ENCODE data around the gene EIF1.

Gene EIF1

DNA sequence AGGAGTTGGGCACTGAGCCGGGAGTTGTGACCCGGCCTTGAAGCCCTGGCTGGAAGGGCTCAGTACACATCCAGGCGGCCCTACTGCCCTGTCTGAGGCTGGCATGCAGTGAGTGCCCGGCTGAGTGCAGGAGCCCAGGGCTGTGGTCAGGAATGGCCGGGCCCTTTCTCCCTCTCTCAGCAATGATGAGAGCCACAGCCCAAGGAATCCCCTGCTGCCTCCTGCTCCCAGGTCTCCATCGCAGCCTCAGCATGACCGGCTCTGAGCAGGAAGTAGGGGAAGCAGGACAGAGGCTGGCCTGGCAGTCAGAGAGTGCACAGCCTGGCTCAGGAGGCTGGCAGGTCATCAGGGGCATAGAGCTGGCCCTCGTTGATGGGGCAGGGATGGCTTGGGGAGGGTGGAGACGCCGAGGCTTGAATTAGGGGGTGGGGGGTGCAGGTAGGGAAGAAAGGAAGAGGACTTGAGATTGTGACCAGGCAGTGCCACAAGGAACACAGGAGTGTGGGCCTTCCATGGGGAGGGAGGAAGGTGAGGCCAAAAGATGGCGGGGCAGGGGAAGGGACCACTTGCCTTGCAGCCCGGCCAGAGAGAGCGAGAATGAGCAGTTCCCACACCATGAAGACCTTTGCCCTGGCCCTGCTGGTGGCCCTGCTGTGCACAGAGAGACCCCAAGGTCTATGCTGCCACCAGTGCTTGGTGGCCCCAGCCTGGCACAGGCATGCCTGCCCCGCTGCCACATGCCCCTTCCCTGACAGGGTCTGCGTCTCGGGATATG is 32.2 kb upstream of the EIF1 start:
- Histone ChIP-seq H3K27me3 (ENCODE audit: control insufficient read depth in 2 of 2, insufficient read depth in 2 of 2, low read length in 2 of 2) (no peaks in the 10 kb centered on the region), H3K9me3 (ENCODE audit: control insufficient read depth in 2 of 2, low read length in 2 of 2) (no peaks in the 10 kb centered on the region), H3K9ac (ENCODE audit: low read depth in 1 of 2, low read length in 2 of 2) (peak overlapping the region; percentile 68 to 92), H3K27ac (ENCODE audit: low read depth in 2 of 2, low read length in 2 of 2) (peak overlapping the region; percentile 98 to 99), H3K36me3 (ENCODE audit: control insufficient read depth in 2 of 2, insufficient read depth in 2 of 2, low read length in 2 of 2) (no peaks in the 10 kb centered on the region), H3K4me1 (ENCODE audit: control insufficient read depth in 2 of 2, insufficient read depth in 2 of 2, low read length in 2 of 2) (peaks cover 68% of the 10 kb centered on the region in 2 donors), H3K4me3 (ENCODE audit: low read length in 2 of 2) (no peak overlapping the region)

DNA sequence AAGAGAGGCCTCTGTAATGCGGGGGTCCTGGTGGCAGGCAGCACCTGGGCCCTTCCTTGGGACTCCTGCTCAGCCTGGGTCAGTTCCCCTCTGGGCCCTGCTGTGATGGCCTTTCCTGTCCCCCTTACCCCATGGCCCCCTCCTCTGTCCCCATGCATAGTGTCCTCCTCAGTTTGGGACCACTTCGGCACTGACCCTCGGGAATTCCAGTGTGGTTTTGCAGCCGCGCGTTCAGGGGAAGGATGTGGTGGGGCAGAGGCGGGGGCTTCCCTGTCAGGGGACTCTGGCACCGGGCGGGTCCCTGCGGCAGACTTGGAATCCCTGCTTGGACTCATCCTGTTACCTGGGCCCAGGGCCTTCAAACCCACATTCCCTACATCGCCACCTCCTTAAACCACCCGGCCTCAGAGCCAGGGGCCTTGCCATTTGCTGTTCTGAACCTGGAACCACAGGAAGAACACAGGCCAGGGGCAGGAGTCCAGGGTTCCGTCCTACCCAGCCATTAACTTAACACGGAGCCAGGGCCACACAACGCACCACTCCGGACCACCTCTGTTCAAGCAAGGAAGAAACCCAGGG is 31.4 kb upstream of the EIF1 start:
- H3K36me3 ChIP-seq (ENCODE audit: control insufficient read depth in 2 of 2, insufficient read depth in 2 of 2, low read length in 2 of 2), result no peaks in the 10 kb centered on the region
- peaks cover 61% of the 10 kb centered on the region in 2 donors for H3K4me1 ChIP-seq (ENCODE audit: control insufficient read depth in 2 of 2, insufficient read depth in 2 of 2, low read length in 2 of 2)
- H3K9ac ChIP-seq (ENCODE audit: low read depth in 1 of 2, low read length in 2 of 2), result peak overlapping the region in 1 of 2 donors; percentile 92
- H3K27me3 ChIP-seq (ENCODE audit: control insufficient read depth in 2 of 2, insufficient read depth in 2 of 2, low read length in 2 of 2), result no peaks in the 10 kb centered on the region
- no peaks in the 10 kb centered on the region for H3K9me3 ChIP-seq (ENCODE audit: control insufficient read depth in 2 of 2, low read length in 2 of 2)
- H3K27ac ChIP-seq (ENCODE audit: low read depth in 2 of 2, low read length in 2 of 2), result peak overlapping the region; percentile 98 to 99
- H3K4me3 ChIP-seq (ENCODE audit: low read length in 2 of 2), result no peak overlapping the region

- peaks cover 54 to 58% of the 10 kb centered on the region in 2 donors for H3K4me1 ChIP-seq (ENCODE audit: control insufficient read depth in 2 of 2, insufficient read depth in 2 of 2, low read length in 2 of 2)
- no peaks in the 10 kb centered on the region for H3K9me3 ChIP-seq (ENCODE audit: control insufficient read depth in 2 of 2, low read length in 2 of 2)
- no peak overlapping the region for H3K4me3 ChIP-seq (ENCODE audit: low read length in 2 of 2)
- no peaks in the 10 kb centered on the region for H3K36me3 ChIP-seq (ENCODE audit: control insufficient read depth in 2 of 2, insufficient read depth in 2 of 2, low read length in 2 of 2)
- H3K27me3 ChIP-seq (ENCODE audit: control insufficient read depth in 2 of 2, insufficient read depth in 2 of 2, low read length in 2 of 2), result no peaks in the 10 kb centered on the region
- H3K9ac ChIP-seq (ENCODE audit: low read depth in 1 of 2, low read length in 2 of 2), result peak overlapping the region in 1 of 2 donors; percentile 92
- peak overlapping the region; percentile 98 to 99 for H3K27ac ChIP-seq (ENCODE audit: low read depth in 2 of 2, low read length in 2 of 2)
Measured at GRCh38 chr17:41657936-41658335, 30.7 kb upstream of the EIF1 start.

- Histone ChIP-seq H3K4me1 (ENCODE audit: control insufficient read depth in 2 of 2, insufficient read depth in 2 of 2, low read length in 2 of 2) (peaks cover 48 to 49% of the 10 kb centered on the region in 2 donors), H3K36me3 (ENCODE audit: control insufficient read depth in 2 of 2, insufficient read depth in 2 of 2, low read length in 2 of 2) (no peaks in the 10 kb centered on the region), H3K4me3 (ENCODE audit: low read length in 2 of 2) (no peak overlapping the region), H3K27me3 (ENCODE audit: control insufficient read depth in 2 of 2, insufficient read depth in 2 of 2, low read length in 2 of 2) (no peaks in the 10 kb centered on the region), H3K27ac (ENCODE audit: low read depth in 2 of 2, low read length in 2 of 2) (no peak overlapping the region), H3K9me3 (ENCODE audit: control insufficient read depth in 2 of 2, low read length in 2 of 2) (no peaks in the 10 kb centered on the region), H3K9ac (ENCODE audit: low read depth in 1 of 2, low read length in 2 of 2) (peak overlapping the region in 1 of 2 donors; percentile 92)
Measured at GRCh38 chr17:41658846-41659245, 29.8 kb upstream of the EIF1 start.

DNA sequence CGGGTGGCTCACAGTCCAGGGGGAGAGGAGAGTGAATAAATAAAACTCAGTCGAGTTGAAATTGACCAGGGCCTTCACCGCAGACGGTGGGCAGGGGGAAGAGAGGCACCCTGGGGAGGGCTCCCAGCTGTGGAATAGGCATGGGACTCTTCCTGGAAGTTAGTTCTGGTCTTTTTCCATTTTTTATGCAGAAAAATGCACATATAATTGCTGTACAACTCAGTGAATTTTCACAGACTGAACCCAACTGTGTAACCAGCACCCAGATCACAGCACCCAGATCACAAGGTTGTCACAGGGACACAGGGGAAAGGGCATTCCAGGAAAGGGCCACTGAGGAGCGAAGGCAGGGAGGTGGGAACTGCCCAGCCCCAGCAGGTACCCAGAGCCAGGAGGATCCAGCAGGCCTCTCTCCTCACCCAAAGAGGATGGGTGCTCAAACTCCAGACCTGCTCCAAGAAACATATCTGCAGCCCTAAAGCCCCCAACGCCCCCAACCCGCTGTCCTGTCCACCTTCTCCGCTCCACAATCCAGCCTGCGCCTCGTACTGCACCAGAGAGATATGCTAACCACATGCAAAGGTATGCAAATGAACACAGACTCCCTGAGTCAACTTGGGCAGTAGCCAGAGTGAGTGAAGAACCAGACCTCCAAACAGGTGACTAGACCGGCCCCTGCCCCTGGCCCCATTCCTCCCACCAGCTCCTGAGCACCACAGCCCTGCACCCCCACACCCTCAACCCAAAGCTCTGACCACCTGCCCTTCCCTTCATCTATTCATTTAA is 29.1 kb upstream of the EIF1 start:
- no peak overlapping the region for H3K27ac ChIP-seq (ENCODE audit: low read depth in 2 of 2, low read length in 2 of 2)
- H3K27me3 ChIP-seq (ENCODE audit: control insufficient read depth in 2 of 2, insufficient read depth in 2 of 2, low read length in 2 of 2), result no peaks in the 10 kb centered on the region
- H3K36me3 ChIP-seq (ENCODE audit: control insufficient read depth in 2 of 2, insufficient read depth in 2 of 2, low read length in 2 of 2), result no peaks in the 10 kb centered on the region
- peak overlapping the region in 1 of 2 donors; percentile 92 for H3K9ac ChIP-seq (ENCODE audit: low read depth in 1 of 2, low read length in 2 of 2)
- H3K9me3 ChIP-seq (ENCODE audit: control insufficient read depth in 2 of 2, low read length in 2 of 2), result no peaks in the 10 kb centered on the region
- no peak overlapping the region for H3K4me3 ChIP-seq (ENCODE audit: low read length in 2 of 2)
- peaks cover 43 to 44% of the 10 kb centered on the region in 2 donors for H3K4me1 ChIP-seq (ENCODE audit: control insufficient read depth in 2 of 2, insufficient read depth in 2 of 2, low read length in 2 of 2)

DNA sequence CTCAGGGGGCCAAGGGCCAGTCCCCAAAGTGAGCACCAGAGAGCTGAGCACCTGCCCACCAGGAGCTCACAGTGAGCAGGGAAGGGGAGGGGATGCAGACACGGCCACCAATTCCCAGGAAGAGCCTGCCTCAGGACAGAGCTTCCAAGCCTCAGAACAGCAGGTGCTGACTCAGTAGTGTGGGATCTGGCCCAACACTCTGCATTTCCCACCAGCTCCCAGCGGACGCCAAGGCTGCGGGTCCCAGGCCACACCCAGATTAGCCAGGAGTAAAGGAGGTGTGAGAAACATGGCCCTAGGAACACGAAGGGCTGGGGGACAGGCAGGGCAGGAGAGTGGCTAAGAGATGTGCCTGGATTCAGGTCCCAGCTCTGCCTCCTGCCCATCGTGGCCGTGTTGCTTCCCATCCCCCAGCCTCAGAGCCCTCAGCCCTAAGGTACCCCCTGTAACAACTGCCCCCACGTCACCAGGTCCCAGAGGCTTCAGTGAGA is 28.4 kb upstream of the EIF1 start:
- peaks cover 37% of the 10 kb centered on the region in 2 donors for H3K4me1 ChIP-seq (ENCODE audit: control insufficient read depth in 2 of 2, insufficient read depth in 2 of 2, low read length in 2 of 2)

GRCh38 chr17:41663451-41664171 is 25.1 kb upstream of the EIF1 start:
- Histone ChIP-seq H3K27ac (ENCODE audit: low read depth in 2 of 2, low read length in 2 of 2) (no peak overlapping the region), H3K36me3 (ENCODE audit: control insufficient read depth in 2 of 2, insufficient read depth in 2 of 2, low read length in 2 of 2) (no peaks in the 10 kb centered on the region), H3K4me3 (ENCODE audit: low read length in 2 of 2) (no peak overlapping the region), H3K9me3 (ENCODE audit: control insufficient read depth in 2 of 2, low read length in 2 of 2) (no peaks in the 10 kb centered on the region), H3K27me3 (ENCODE audit: control insufficient read depth in 2 of 2, insufficient read depth in 2 of 2, low read length in 2 of 2) (no peaks in the 10 kb centered on the region), H3K9ac (ENCODE audit: low read depth in 1 of 2, low read length in 2 of 2) (no peak overlapping the region), H3K4me1 (ENCODE audit: control insufficient read depth in 2 of 2, insufficient read depth in 2 of 2, low read length in 2 of 2) (peaks cover 11 to 26% of the 10 kb centered on the region in 2 donors)

More for the DNA sequence above, 28.4 kb upstream of the EIF1 start:
- H3K4me3 ChIP-seq (ENCODE audit: low read length in 2 of 2), result no peak overlapping the region
- H3K27me3 ChIP-seq (ENCODE audit: control insufficient read depth in 2 of 2, insufficient read depth in 2 of 2, low read length in 2 of 2), result no peaks in the 10 kb centered on the region
- no peak overlapping the region for H3K27ac ChIP-seq (ENCODE audit: low read depth in 2 of 2, low read length in 2 of 2)
- H3K9me3 ChIP-seq (ENCODE audit: control insufficient read depth in 2 of 2, low read length in 2 of 2), result no peaks in the 10 kb centered on the region
- H3K9ac ChIP-seq (ENCODE audit: low read depth in 1 of 2, low read length in 2 of 2), result no peak overlapping the region
- H3K36me3 ChIP-seq (ENCODE audit: control insufficient read depth in 2 of 2, insufficient read depth in 2 of 2, low read length in 2 of 2), result no peaks in the 10 kb centered on the region

DNA sequence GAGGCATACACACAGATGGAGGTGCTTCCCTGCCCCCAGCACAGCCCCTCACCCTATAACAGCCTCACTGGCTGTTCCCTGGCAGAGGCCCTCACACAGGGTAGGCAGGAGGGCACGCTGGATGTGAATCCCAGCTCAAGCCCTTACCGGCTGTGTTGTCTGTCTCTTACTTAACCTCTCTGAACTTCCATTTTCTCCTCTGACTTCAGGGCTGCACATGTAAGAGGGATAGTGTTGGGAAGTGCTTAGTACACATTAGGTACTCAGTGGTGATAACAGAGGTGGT is 24.6 kb upstream of the EIF1 start:
- Histone ChIP-seq H3K4me3 (ENCODE audit: low read length in 2 of 2) (no peak overlapping the region), H3K27me3 (ENCODE audit: control insufficient read depth in 2 of 2, insufficient read depth in 2 of 2, low read length in 2 of 2) (no peaks in the 10 kb centered on the region), H3K27ac (ENCODE audit: low read depth in 2 of 2, low read length in 2 of 2) (no peak overlapping the region), H3K9me3 (ENCODE audit: control insufficient read depth in 2 of 2, low read length in 2 of 2) (no peaks in the 10 kb centered on the region), H3K4me1 (ENCODE audit: control insufficient read depth in 2 of 2, insufficient read depth in 2 of 2, low read length in 2 of 2) (peaks cover 7 to 21% of the 10 kb centered on the region in 2 donors), H3K36me3 (ENCODE audit: control insufficient read depth in 2 of 2, insufficient read depth in 2 of 2, low read length in 2 of 2) (no peaks in the 10 kb centered on the region), H3K9ac (ENCODE audit: low read depth in 1 of 2, low read length in 2 of 2) (no peak overlapping the region)

DNA sequence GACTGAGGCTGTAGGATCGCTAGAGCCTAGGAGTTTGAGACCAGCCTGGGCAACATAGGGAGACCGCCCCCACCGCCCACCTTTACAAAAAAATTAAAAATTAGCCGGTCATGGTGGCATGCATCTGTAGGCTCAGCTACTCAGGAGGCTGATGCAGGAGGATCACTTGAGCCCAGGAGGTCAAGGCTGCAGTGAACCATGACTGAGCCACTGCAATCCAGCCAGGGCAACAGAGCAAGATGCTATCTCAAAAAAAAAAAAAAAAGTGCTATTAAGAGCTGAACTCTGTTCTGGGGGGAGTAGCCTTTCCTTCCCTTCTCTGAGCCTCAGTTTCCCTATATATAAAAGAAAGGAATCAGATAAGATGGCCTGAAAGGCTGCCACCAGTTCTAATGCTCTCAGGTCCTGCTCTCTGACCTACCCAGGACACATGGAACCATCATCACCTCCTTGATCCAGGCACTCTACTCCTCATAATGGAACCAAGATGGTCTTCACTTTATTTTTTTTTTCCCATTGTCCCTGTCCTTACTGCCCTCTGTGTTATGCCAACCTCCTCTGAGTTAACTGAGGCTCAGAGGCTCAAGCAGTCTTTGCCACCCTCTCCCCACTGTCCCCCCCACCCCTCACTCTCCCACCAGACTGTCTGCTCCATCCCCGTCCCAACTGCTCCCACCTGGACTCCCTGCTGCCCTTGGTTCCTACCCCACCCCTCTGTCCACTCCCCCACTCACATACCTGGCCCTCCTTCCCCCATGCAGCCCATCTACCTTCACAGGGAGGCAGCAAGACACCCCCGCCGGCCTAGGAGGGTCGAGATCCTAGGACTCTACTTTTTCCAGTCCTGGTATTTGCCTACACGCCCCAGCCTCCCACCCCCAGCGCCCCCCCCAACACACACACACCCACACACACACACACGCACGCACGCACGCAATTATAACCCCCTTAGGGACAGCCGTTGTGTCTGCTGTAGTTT is 23.8 kb upstream of the EIF1 start:
- Histone ChIP-seq H3K4me1 (ENCODE audit: control insufficient read depth in 2 of 2, insufficient read depth in 2 of 2, low read length in 2 of 2) (peaks cover 7 to 19% of the 10 kb centered on the region in 2 donors), H3K27me3 (ENCODE audit: control insufficient read depth in 2 of 2, insufficient read depth in 2 of 2, low read length in 2 of 2) (no peaks in the 10 kb centered on the region), H3K9me3 (ENCODE audit: control insufficient read depth in 2 of 2, low read length in 2 of 2) (no peaks in the 10 kb centered on the region), H3K36me3 (ENCODE audit: control insufficient read depth in 2 of 2, insufficient read depth in 2 of 2, low read length in 2 of 2) (no peaks in the 10 kb centered on the region), H3K4me3 (ENCODE audit: low read length in 2 of 2) (peak overlapping the region; percentile 74 to 88), H3K9ac (ENCODE audit: low read depth in 1 of 2, low read length in 2 of 2) (peak overlapping the region; percentile 81 to 91), H3K27ac (ENCODE audit: low read depth in 2 of 2, low read length in 2 of 2) (peak overlapping the region; percentile 83 to 90)
